GM23338 (cell line): Measurements from ENCODE around the gene C10orf105.

Experiments
- CREB1 ChIP-seq: fragments of 250-450 bp; sonication (Bioruptor Pico); IDR thresholded peaks from 2 replicates; pipeline ENCODE4 v1.5.0; 2020; ENCODE audit warnings: low read depth, mild to moderate bottlenecking, moderate library complexity
- CTCF ChIP-seq, 2 experiments: fragments of 200-600 bp in 1 of 2; sonication (generic) in 1 of 2; conservative IDR thresholded peaks; 2 replicates each; pipeline versions ENCODE4 v1.5.1 to v1.6.1; 2016 to 2017; ENCODE audit warnings: antibody characterized with exemption in 2 of 2, low read depth in 2 of 2, mild to moderate bottlenecking in 2 of 2, moderate library complexity in 1 of 2
- EZH2 ChIP-seq: fragments of 200-600 bp; sonication (generic); IDR thresholded peaks from one replicate; pipeline ENCODE4 v1.8.0; 2017; ENCODE audit warnings: antibody characterized with exemption, mild to moderate bottlenecking, low read depth; ENCODE audit not compliant: unreplicated experiment
- EZH2phosphoT487 ChIP-seq: fragments of 200-600 bp; sonication (generic); IDR thresholded peaks from one replicate; pipeline ENCODE4 v1.8.1; 2018; ENCODE audit warnings: antibody characterized with exemption; ENCODE audit not compliant: unreplicated experiment
- NANOG ChIP-seq: IDR thresholded peaks from 2 replicates; pipeline ENCODE4 v1.6.1; 2016; ENCODE audit warnings: antibody characterized with exemption, borderline replicate concordance
- POLR2AphosphoS5 ChIP-seq: IDR thresholded peaks from 2 replicates; pipeline ENCODE4 v1.6.1; 2016; ENCODE audit warnings: antibody characterized with exemption, low read depth
- ZNF331 ChIP-seq: fragments of 250-450 bp; sonication (Bioruptor Pico); IDR thresholded peaks from 2 replicates; pipeline ENCODE4 v1.5.0; 2020; ENCODE audit warnings: low read depth, mild to moderate bottlenecking, moderate library complexity
- ZNF462 ChIP-seq: fragments of 250-450 bp; sonication (Bioruptor Pico); IDR thresholded peaks from 2 replicates; pipeline ENCODE4 v1.5.0; 2020; ENCODE audit warnings: mild to moderate bottlenecking, moderate library complexity

- TF ChIP-seq POLR2AphosphoS5 (no peak), EZH2 (no peak), EZH2phosphoT487 (no peak), CTCF (conservative IDR thresholded peaks at IDR 0.05; ENCODE audit: low read depth in 2 of 2) (no peak; a peak in 1 of 4 replicates), NANOG (no peak), CREB1 (CRISPR knock-in tag) (no peak), ZNF331 (no peak), ZNF462 (CRISPR knock-in tag) (no peak)
Observed at GRCh38 chr10:71713135-71714030, 6.2 kb downstream of the C10orf105 start.
